Measurements from ENCODE around the gene EFCAB10.

EFCAB10 gene

GRCh38 chr7:105621176-105621575 lies 39.9 kb upstream of the EFCAB10 start:
- H3K36me3 ChIP-seq (ENCODE audit: insufficient read depth, low read length), result peaks cover 4% of the 10 kb centered on the region; the same call in 1 of the 2 replicates
- no peak overlapping the region for H3K9ac ChIP-seq (ENCODE audit: low read depth, low read length, poor library complexity, severe bottlenecking)
- no peaks in the 10 kb centered on the region for H3K79me2 ChIP-seq (ENCODE audit: insufficient read depth, low read length)
- no peaks in the 10 kb centered on the region for H3K9me3 ChIP-seq (ENCODE audit: insufficient read depth, low read depth, low read length)
- no peak overlapping the region for H3K4me3 ChIP-seq (ENCODE audit: low read length, poor library complexity, severe bottlenecking)
- no peaks in the 10 kb centered on the region for H3K4me1 ChIP-seq (ENCODE audit: insufficient read depth, low read length, poor library complexity, severe bottlenecking)
- no peak overlapping the region for H3K4me2 ChIP-seq (ENCODE audit: low read depth, low read length, poor library complexity, severe bottlenecking)
- H3F3A ChIP-seq (ENCODE audit: low read depth), result no peaks in the 10 kb centered on the region
- H2AFZ ChIP-seq (ENCODE audit: low read length), result no peak overlapping the region
- no peaks in the 10 kb centered on the region for H3K9me2 ChIP-seq (replicated peaks; ENCODE audit: low read depth, low read length)
- no peaks in the 10 kb centered on the region for H3K27me3 ChIP-seq (ENCODE audit: insufficient read depth, low read length, poor library complexity, severe bottlenecking)
- H4K20me1 ChIP-seq (ENCODE audit: insufficient read depth, low read length, poor library complexity, severe bottlenecking), result no peaks in the 10 kb centered on the region
- TF ChIP-seq EZH2phosphoT487 (IDR thresholded peaks at IDR 0.05; ENCODE audit: borderline replicate concordance) (no peak), CTCF (conservative IDR thresholded peaks at IDR 0.05; ENCODE audit: low read length) (no peak)

GRCh38 chr7:105619590-105619989 lies 38.3 kb upstream of the EFCAB10 start:
- H3K9me3 ChIP-seq (ENCODE audit: insufficient read depth, low read depth, low read length), result no peaks in the 10 kb centered on the region
- TF ChIP-seq CTCF (conservative IDR thresholded peaks at IDR 0.05; ENCODE audit: low read length) (no peak), EZH2phosphoT487 (IDR thresholded peaks at IDR 0.05; ENCODE audit: borderline replicate concordance) (no peak)
- H3K9ac ChIP-seq (ENCODE audit: low read depth, low read length, poor library complexity, severe bottlenecking), result no peak overlapping the region
- H3F3A ChIP-seq (ENCODE audit: low read depth), result no peaks in the 10 kb centered on the region
- H3K9me2 ChIP-seq (replicated peaks; ENCODE audit: low read depth, low read length), result no peaks in the 10 kb centered on the region
- H3K36me3 ChIP-seq (ENCODE audit: insufficient read depth, low read length), result no peaks in the 10 kb centered on the region
- no peaks in the 10 kb centered on the region for H3K27me3 ChIP-seq (ENCODE audit: insufficient read depth, low read length, poor library complexity, severe bottlenecking)
- H2AFZ ChIP-seq (ENCODE audit: low read length), result no peak overlapping the region
- H3K4me3 ChIP-seq (ENCODE audit: low read length, poor library complexity, severe bottlenecking), result no peak overlapping the region
- H3K4me1 ChIP-seq (ENCODE audit: insufficient read depth, low read length, poor library complexity, severe bottlenecking), result no peaks in the 10 kb centered on the region
- no peaks in the 10 kb centered on the region for H4K20me1 ChIP-seq (ENCODE audit: insufficient read depth, low read length, poor library complexity, severe bottlenecking)
- H3K4me2 ChIP-seq (ENCODE audit: low read depth, low read length, poor library complexity, severe bottlenecking), result no peak overlapping the region
- H3K79me2 ChIP-seq (ENCODE audit: insufficient read depth, low read length), result no peaks in the 10 kb centered on the region

GRCh38 chr7:105618016-105618296 lies 36.7 kb upstream of the EFCAB10 start:
- no peaks in the 10 kb centered on the region for H3K36me3 ChIP-seq (ENCODE audit: insufficient read depth, low read length)
- H3K4me1 ChIP-seq (ENCODE audit: insufficient read depth, low read length, poor library complexity, severe bottlenecking), result no peaks in the 10 kb centered on the region
- H3F3A ChIP-seq (ENCODE audit: low read depth), result no peaks in the 10 kb centered on the region
- no peak overlapping the region for H3K4me2 ChIP-seq (ENCODE audit: low read depth, low read length, poor library complexity, severe bottlenecking)
- no peak overlapping the region for H2AFZ ChIP-seq (ENCODE audit: low read length)
- no peaks in the 10 kb centered on the region for H3K27me3 ChIP-seq (ENCODE audit: insufficient read depth, low read length, poor library complexity, severe bottlenecking)
- no peak overlapping the region for H3K4me3 ChIP-seq (ENCODE audit: low read length, poor library complexity, severe bottlenecking)
- H3K9me3 ChIP-seq (ENCODE audit: insufficient read depth, low read depth, low read length), result no peaks in the 10 kb centered on the region
- H3K9me2 ChIP-seq (replicated peaks; ENCODE audit: low read depth, low read length), result no peaks in the 10 kb centered on the region
- no peak overlapping the region for H3K9ac ChIP-seq (ENCODE audit: low read depth, low read length, poor library complexity, severe bottlenecking)
- no peaks in the 10 kb centered on the region for H4K20me1 ChIP-seq (ENCODE audit: insufficient read depth, low read length, poor library complexity, severe bottlenecking)
- no peaks in the 10 kb centered on the region for H3K79me2 ChIP-seq (ENCODE audit: insufficient read depth, low read length)
- no peak for TF ChIP-seq EZH2phosphoT487 (IDR thresholded peaks at IDR 0.05; ENCODE audit: borderline replicate concordance)

- Histone ChIP-seq H3K9ac (ENCODE audit: low read depth, low read length, poor library complexity, severe bottlenecking) (no peak overlapping the region), H3K9me2 (replicated peaks; ENCODE audit: low read depth, low read length) (no peaks in the 10 kb centered on the region), H2AFZ (ENCODE audit: low read length) (no peak overlapping the region), H3K4me2 (ENCODE audit: low read depth, low read length, poor library complexity, severe bottlenecking) (no peak overlapping the region), H3K4me3 (ENCODE audit: low read length, poor library complexity, severe bottlenecking) (no peak overlapping the region), H3K9me3 (ENCODE audit: insufficient read depth, low read depth, low read length) (no peaks in the 10 kb centered on the region), H3K79me2 (ENCODE audit: insufficient read depth, low read length) (no peaks in the 10 kb centered on the region), H4K20me1 (ENCODE audit: insufficient read depth, low read length, poor library complexity, severe bottlenecking) (no peaks in the 10 kb centered on the region), H3K36me3 (ENCODE audit: insufficient read depth, low read length) (no peaks in the 10 kb centered on the region), H3K27me3 (ENCODE audit: insufficient read depth, low read length, poor library complexity, severe bottlenecking) (no peaks in the 10 kb centered on the region), H3F3A (ENCODE audit: low read depth) (no peaks in the 10 kb centered on the region), H3K4me1 (ENCODE audit: insufficient read depth, low read length, poor library complexity, severe bottlenecking) (no peaks in the 10 kb centered on the region)
- TF ChIP-seq EZH2phosphoT487 (IDR thresholded peaks at IDR 0.05; ENCODE audit: borderline replicate concordance), result no peak
- no peak for TF ChIP-seq CTCF (conservative IDR thresholded peaks at IDR 0.05; ENCODE audit: low read length)
Observed at GRCh38 chr7:105617280-105618015, 36.2 kb upstream of the EFCAB10 start.

Data from Loucy (cell line).